H9 (cell line): ENCODE data around the gene GDI2. TPM values are rescaled to one million over a fixed set of nuclear protein-coding genes. Genes with fewer than 3 reads are reported as not detected.
"Not testable (repeated sequence)": the region's sequence is repeated elsewhere in the genome, so short reads cannot be mapped to it uniquely, and the experiment has no call there.

Source experiments
- DNase-seq: peaks from one replicate; pipeline ENCODE4 v3.0.0-alpha.2; 2017
- H2AFZ ChIP-seq: one replicate; pipeline ENCODE4 v1.6.1; 2013; ENCODE audit warnings: mild to moderate bottlenecking, low read length, control low read depth, moderate library complexity
- H2AK5ac ChIP-seq: 2 replicates; pipeline ENCODE4 v1.6.1; 2013; ENCODE audit warnings: low read length, control low read depth, mixed read lengths; ENCODE audit not compliant: insufficient read length
- H2BK120ac ChIP-seq: one replicate; pipeline ENCODE4 v1.6.1; 2013; ENCODE audit warnings: low read depth, mild to moderate bottlenecking, low read length, control low read depth, inconsistent platforms; ENCODE audit not compliant: poor library complexity, severe bottlenecking
- H2BK12ac ChIP-seq: 2 replicates; pipeline ENCODE4 v1.6.1; 2013; ENCODE audit warnings: low read length, control low read depth, mixed read lengths, low read depth; ENCODE audit not compliant: insufficient read length
- H2BK15ac ChIP-seq: 2 replicates; pipeline ENCODE4 v1.6.1; 2013; ENCODE audit warnings: low read depth, low read length, control low read depth
- H2BK20ac ChIP-seq: one replicate; pipeline ENCODE4 v1.6.1; 2013; ENCODE audit warnings: low read depth, mild to moderate bottlenecking, low read length, control low read depth, inconsistent platforms; ENCODE audit not compliant: poor library complexity, severe bottlenecking
- H2BK5ac ChIP-seq: 2 replicates; pipeline ENCODE4 v1.6.1; 2013; ENCODE audit warnings: low read length, control low read depth, mixed read lengths; ENCODE audit not compliant: insufficient read length
- H3K14ac ChIP-seq: 2 replicates; pipeline ENCODE4 v1.6.1; 2013; ENCODE audit warnings: low read length, control low read depth; ENCODE audit not compliant: insufficient read depth
- H3K18ac ChIP-seq: 2 replicates; pipeline ENCODE4 v1.6.1; 2013; ENCODE audit warnings: low read depth, mild to moderate bottlenecking, mixed read lengths, low read length, control low read depth; ENCODE audit not compliant: insufficient read length
- H3K23ac ChIP-seq: 2 replicates; pipeline ENCODE4 v1.6.1; 2013; ENCODE audit warnings: low read length, control low read depth, mixed read lengths, low read depth; ENCODE audit not compliant: insufficient read length
- H3K23me2 ChIP-seq: 2 replicates; pipeline ENCODE4 v1.6.1; 2013; ENCODE audit warnings: low read depth, mild to moderate bottlenecking, mixed read lengths, low read length, control low read depth; ENCODE audit not compliant: insufficient read length, poor library complexity, severe bottlenecking
- H3K27ac ChIP-seq: 2 replicates; pipeline ENCODE4 v1.5.1; 2013; ENCODE audit warnings: low read length, control low read depth, mixed read lengths, low read depth; ENCODE audit not compliant: insufficient read length
- H3K27me3 ChIP-seq: 2 replicates; pipeline ENCODE4 v1.6.1; 2013; ENCODE audit warnings: low read length, control low read depth, inconsistent platforms; ENCODE audit not compliant: insufficient read depth
- H3K4ac ChIP-seq: 2 replicates; pipeline ENCODE4 v1.6.1; 2013; ENCODE audit warnings: low read depth, mild to moderate bottlenecking, control low read depth, inconsistent platforms, low read length, moderate library complexity
- H3K4me1 ChIP-seq: 2 replicates; pipeline ENCODE4 v1.6.1; 2013; ENCODE audit warnings: low read length, control low read depth, inconsistent platforms; ENCODE audit not compliant: insufficient read depth
- H3K4me2 ChIP-seq: 2 replicates; pipeline ENCODE4 v1.6.1; 2013; ENCODE audit warnings: low read length, control low read depth, mixed read lengths; ENCODE audit not compliant: insufficient read length, insufficient read depth
- H3K56ac ChIP-seq: 2 replicates; pipeline ENCODE4 v1.6.1; 2013; ENCODE audit warnings: low read depth, mild to moderate bottlenecking, mixed read lengths, low read length, control low read depth; ENCODE audit not compliant: insufficient read length
- H3K79me1 ChIP-seq: 2 replicates; pipeline ENCODE4 v1.6.1; 2013; ENCODE audit warnings: low read depth, mild to moderate bottlenecking, moderate library complexity, low read length, control low read depth, inconsistent platforms; ENCODE audit not compliant: insufficient read depth, poor library complexity, severe bottlenecking
- H3K79me2 ChIP-seq: 2 replicates; pipeline ENCODE4 v1.6.1; 2013; ENCODE audit warnings: low read length, control low read depth, inconsistent platforms; ENCODE audit not compliant: insufficient read depth
- H3K9ac ChIP-seq: 2 replicates; pipeline ENCODE4 v1.6.1; 2013; ENCODE audit warnings: low read length, control low read depth, mixed read lengths; ENCODE audit not compliant: insufficient read length; ENCODE audit errors: extremely low read depth
- H3K9me3 ChIP-seq: one replicate; pipeline ENCODE4 v1.6.1; 2013; ENCODE audit warnings: low read depth, low read length, inconsistent platforms; ENCODE audit not compliant: control insufficient read depth
- H3T11ph ChIP-seq: one replicate; pipeline ENCODE4 v1.6.1; 2013; ENCODE audit warnings: mild to moderate bottlenecking, low read length, control low read depth, inconsistent platforms
- H4K20me1 ChIP-seq: one replicate; pipeline ENCODE4 v1.6.1; 2013; ENCODE audit not compliant: control insufficient read depth, insufficient read length, insufficient read depth
- H4K5ac ChIP-seq: 2 replicates; pipeline ENCODE4 v1.6.1; 2013; ENCODE audit warnings: low read depth, mild to moderate bottlenecking, mixed read lengths, low read length, control low read depth; ENCODE audit not compliant: insufficient read length
- H4K8ac ChIP-seq: replicated peaks from 2 replicates; pipeline ENCODE4 v1.6.1; 2013; ENCODE audit warnings: low read length, control low read depth, mixed read lengths, low read depth; ENCODE audit not compliant: insufficient read length
- H4K91ac ChIP-seq: 2 replicates; pipeline ENCODE4 v1.6.1; 2013; ENCODE audit warnings: low read depth, mild to moderate bottlenecking, moderate library complexity, mixed read lengths, low read length, control low read depth; ENCODE audit not compliant: insufficient read length
- H3K27ac Mint-ChIP-seq, 3 experiments: 2 replicates in 2 of 3; 3 replicates in 1 of 3; pipeline ENCODE4 v1.8.0; 2020 to 2021; ENCODE audit warnings: mixed read lengths in 3 of 3, mild to moderate bottlenecking in 1 of 3, moderate library complexity in 1 of 3
- H3K27me3 Mint-ChIP-seq: 2 replicates; pipeline ENCODE4 v1.8.0; 2021; ENCODE audit warnings: low read depth, mild to moderate bottlenecking, moderate library complexity, mixed read lengths
- H3K36me3 Mint-ChIP-seq, 3 experiments: 2 replicates in 2 of 3; 3 replicates in 1 of 3; pipeline ENCODE4 v1.8.0; 2020 to 2021; ENCODE audit warnings: low read depth in 3 of 3, mixed read lengths in 3 of 3; ENCODE audit not compliant: insufficient read depth in 1 of 3
- H3K4me1 Mint-ChIP-seq, 2 experiments: 2 replicates each; pipeline ENCODE4 v1.8.0; 2020; ENCODE audit warnings: mixed read lengths in 2 of 2
- H3K4me3 Mint-ChIP-seq, 2 experiments: 2 replicates in 1 of 2; 3 replicates in 1 of 2; pipeline ENCODE4 v1.8.0; 2020 to 2021; ENCODE audit warnings: mild to moderate bottlenecking in 2 of 2, mixed read lengths in 2 of 2, moderate library complexity in 1 of 2
- H3K9me3 Mint-ChIP-seq, 2 experiments: 2 replicates in 1 of 2; 3 replicates in 1 of 2; pipeline ENCODE4 v1.8.0; 2020; ENCODE audit warnings: mild to moderate bottlenecking in 2 of 2, mixed read lengths in 2 of 2, moderate library complexity in 1 of 2
- WGBS: extraction: QIAGEN DNeasy Blood & Tissue Kit; methylation state at CpG from one replicate; pipeline ENCODE4 v1.1.7; 2013; ENCODE audit warnings: missing lambda C conversion rate, low lambda C conversion rate, mixed read lengths; ENCODE audit not compliant: insufficient read length; ENCODE audit errors: extremely low coverage; 5-methylcytosine and 5-hydroxymethylcytosine counted together
- total RNA-seq: library from RNA; stranded (reverse); gene quantifications from 2 replicates; pipeline ENCODE4 v1.2.1, GENCODE V29; 2021
- TF ChIP-seq, protein P1 (sequence below): fragments of 200-600 bp; sonication (generic); conservative IDR thresholded peaks from 3 replicates; pipeline ENCODE4 v1.8.0; 2021; ENCODE audit warnings: antibody characterized with exemption, mild to moderate bottlenecking

The GDI2 gene
- total RNA-seq, 1 experiment from 2014 or later: 351 TPM

DNA sequence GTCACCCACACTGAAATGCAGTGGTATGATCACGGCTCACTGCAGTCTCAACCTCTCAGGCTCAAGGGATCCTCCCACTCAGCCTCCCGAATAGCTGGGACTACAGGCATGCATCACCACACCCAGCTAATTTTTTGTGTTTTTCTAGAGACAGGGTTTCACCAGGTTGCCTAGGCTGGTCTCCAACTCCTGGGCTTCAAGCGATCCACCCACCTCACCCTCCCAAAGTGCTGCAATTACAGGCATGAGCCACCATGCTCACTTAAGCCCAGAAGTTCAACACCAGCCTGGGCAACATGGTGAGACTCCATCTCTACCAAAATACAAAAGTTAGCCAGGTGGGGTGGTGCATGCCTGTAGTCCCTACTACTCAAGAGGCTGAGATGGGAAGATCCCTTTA lies 33.5 kb downstream of the GDI2 start:
- no peak overlapping the region for H3K27ac ChIP-seq
- H3K79me1 ChIP-seq: no peaks in the 10 kb centered on the region
- H2BK15ac ChIP-seq: no peak overlapping the region
- no peaks in the 10 kb centered on the region for H4K20me1 ChIP-seq
- Mint-ChIP-seq H3K9me3 (no peaks in the 10 kb centered on the region), H3K4me3 (no peak overlapping the region), H3K27me3 (no peaks in the 10 kb centered on the region), H3K27ac (no peak overlapping the region), H3K4me1 (peaks cover 9 to 22% of the 10 kb centered on the region in 2 experiments), H3K36me3 (peaks cover 41 to 87% (median 67%) of the 10 kb centered on the region in 3 experiments)
- H3K9me3 ChIP-seq: no peaks in the 10 kb centered on the region
- no peaks in the 10 kb centered on the region for H3K27me3 ChIP-seq
- H4K8ac ChIP-seq: no peak overlapping the region
- no peak overlapping the region for H2AFZ ChIP-seq
- H2BK20ac ChIP-seq: no peak overlapping the region
- H3K56ac ChIP-seq: no peak overlapping the region
- H2AK5ac ChIP-seq: no peak overlapping the region
- H3K79me2 ChIP-seq: peaks cover 19% of the 10 kb centered on the region; the same call in 1 of the 2 replicates
- no peak overlapping the region for H3K14ac ChIP-seq
- no peak overlapping the region for H3K9ac ChIP-seq
- no peak overlapping the region for H3K18ac ChIP-seq
- H3K4me1 ChIP-seq: no peaks in the 10 kb centered on the region
- H3K4me2 ChIP-seq: no peak overlapping the region
- H2BK5ac ChIP-seq: no peak overlapping the region
- no CpG with 5 or more reads among the region's 3 CpGs for WGBS
- no peak overlapping the region for H4K5ac ChIP-seq
- H3K4ac ChIP-seq: no peak overlapping the region
- H2BK120ac ChIP-seq: no peak overlapping the region
- no peaks in the 10 kb centered on the region for H3K23me2 ChIP-seq
- H3T11ph ChIP-seq: no peak overlapping the region
- H3K23ac ChIP-seq: no peak overlapping the region
- TF ChIP-seq, protein P1, sequence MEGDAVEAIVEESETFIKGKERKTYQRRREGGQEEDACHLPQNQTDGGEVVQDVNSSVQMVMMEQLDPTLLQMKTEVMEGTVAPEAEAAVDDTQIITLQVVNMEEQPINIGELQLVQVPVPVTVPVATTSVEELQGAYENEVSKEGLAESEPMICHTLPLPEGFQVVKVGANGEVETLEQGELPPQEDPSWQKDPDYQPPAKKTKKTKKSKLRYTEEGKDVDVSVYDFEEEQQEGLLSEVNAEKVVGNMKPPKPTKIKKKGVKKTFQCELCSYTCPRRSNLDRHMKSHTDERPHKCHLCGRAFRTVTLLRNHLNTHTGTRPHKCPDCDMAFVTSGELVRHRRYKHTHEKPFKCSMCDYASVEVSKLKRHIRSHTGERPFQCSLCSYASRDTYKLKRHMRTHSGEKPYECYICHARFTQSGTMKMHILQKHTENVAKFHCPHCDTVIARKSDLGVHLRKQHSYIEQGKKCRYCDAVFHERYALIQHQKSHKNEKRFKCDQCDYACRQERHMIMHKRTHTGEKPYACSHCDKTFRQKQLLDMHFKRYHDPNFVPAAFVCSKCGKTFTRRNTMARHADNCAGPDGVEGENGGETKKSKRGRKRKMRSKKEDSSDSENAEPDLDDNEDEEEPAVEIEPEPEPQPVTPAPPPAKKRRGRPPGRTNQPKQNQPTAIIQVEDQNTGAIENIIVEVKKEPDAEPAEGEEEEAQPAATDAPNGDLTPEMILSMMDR: no peak
- H2BK12ac ChIP-seq: no peak overlapping the region
- DNase-seq: no peak
- H4K91ac ChIP-seq: no peak overlapping the region

DNA sequence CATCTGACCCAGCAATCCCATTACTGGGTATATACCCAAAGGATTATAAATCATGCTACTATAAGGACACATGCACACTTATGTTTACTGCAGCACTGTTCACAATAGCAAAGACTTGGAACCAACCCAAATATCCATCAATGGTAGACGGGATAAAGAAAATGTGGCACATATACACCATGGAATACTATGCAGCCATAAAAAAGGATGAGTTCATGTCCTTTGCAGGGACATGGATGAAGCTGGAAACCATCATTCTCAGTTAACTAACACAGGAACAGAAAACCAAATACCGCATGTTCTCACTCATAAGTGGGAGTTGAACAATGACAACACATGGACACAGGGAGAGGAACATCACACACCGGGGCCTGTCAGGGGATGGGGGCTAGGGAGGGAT lies 35.5 kb downstream of the GDI2 start:
- H3K14ac ChIP-seq, H4K20me1 ChIP-seq, H4K91ac ChIP-seq, H3K23me2 ChIP-seq, H3K4me2 ChIP-seq, H4K8ac ChIP-seq, H2BK15ac ChIP-seq, H3T11ph ChIP-seq, H3K27ac Mint-ChIP-seq, H2BK120ac ChIP-seq, H3K4me1 ChIP-seq, H3K23ac ChIP-seq, H2BK20ac ChIP-seq, H2AK5ac ChIP-seq, H3K56ac ChIP-seq, H3K4me3 Mint-ChIP-seq, H3K4ac ChIP-seq, H3K27me3 Mint-ChIP-seq, H3K27me3 ChIP-seq, H2BK5ac ChIP-seq, H2AFZ ChIP-seq, H3K79me1 ChIP-seq, H3K9ac ChIP-seq, H2BK12ac ChIP-seq, H3K9me3 ChIP-seq, H3K18ac ChIP-seq, DNase-seq, H4K5ac ChIP-seq, H3K9me3 Mint-ChIP-seq, H3K27ac ChIP-seq: not testable (repeated sequence)
- WGBS: no CpG with 5 or more reads among the region's 3 CpGs
- H3K36me3 Mint-ChIP-seq: peaks cover 37 to 87% (median 67%) of the 10 kb centered on the region in 3 experiments; a peak in 6 of 7 replicates
- H3K4me1 Mint-ChIP-seq: peaks cover 16 to 22% of the 10 kb centered on the region in 2 experiments
- peaks cover 27% of the 10 kb centered on the region for H3K79me2 ChIP-seq
